ENCODE results near the gene FOXQ1.

Gene FOXQ1

DNA sequence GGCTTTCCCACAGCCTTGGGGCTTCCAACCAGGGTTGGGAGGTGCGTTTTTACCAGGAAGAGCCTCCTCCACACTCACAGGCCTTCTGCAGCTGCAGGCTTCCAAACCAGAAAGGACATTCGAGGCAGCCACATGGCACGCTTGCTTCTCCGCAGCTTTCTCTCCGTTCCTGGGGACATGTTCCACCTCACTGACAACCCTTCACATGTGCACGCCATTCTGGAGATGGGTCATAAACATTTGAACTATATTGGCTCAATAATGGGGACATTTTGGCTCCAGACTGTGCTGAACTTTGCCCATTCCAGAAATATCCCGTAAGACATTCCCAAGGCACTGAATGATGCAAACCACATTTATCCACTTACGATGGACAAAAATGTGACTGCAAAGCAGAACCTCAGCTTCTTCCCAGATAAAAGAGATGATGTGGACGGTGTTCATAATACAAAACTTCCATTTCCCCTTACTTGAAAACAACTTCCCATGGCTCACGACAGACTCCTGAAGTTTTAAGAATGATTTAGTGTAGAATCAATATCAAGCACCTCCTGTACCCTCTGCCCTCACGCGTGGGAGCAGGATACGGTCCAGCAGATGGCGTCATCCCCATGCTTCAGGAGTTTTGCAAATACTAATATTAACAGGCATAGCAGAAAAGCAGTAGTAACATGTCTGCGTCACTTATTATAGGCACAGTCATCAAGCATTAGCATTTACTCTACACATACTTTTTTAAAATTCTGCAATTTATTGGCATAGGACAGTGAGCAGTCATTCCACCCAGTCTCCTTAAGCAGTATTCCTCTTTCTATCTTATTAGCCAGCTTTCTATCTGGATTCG is 52.1 kb downstream of the FOXQ1 start:
- DNase-seq = peak; percentile 58
